Stimulated activated naive CD8-positive, alpha-beta T cell treated with anti-CD3 and anti-CD28 coated beads, Interleukin-15, Interleukin-2, amounts not matched to agents 100 ng/mL and 50 ng/mL, for 24 hours (primary cell): ENCODE results near the gene SLC25A3.
"Not testable (repeated sequence)": the region's sequence is repeated elsewhere in the genome, so short reads cannot be mapped to it uniquely, and the experiment has no call there.

ENCODE experiments used
- H3K27ac Mint-ChIP-seq: one replicate; pipeline ENCODE4 v1.8.0; 2021; ENCODE audit warnings: mild to moderate bottlenecking, mixed read lengths
- H3K27me3 Mint-ChIP-seq: one replicate; pipeline ENCODE4 v1.8.0; 2021; ENCODE audit warnings: mixed read lengths
- H3K36me3 Mint-ChIP-seq: one replicate; pipeline ENCODE4 v1.8.0; 2021; ENCODE audit warnings: low read depth, mixed read lengths
- H3K4me1 Mint-ChIP-seq: one replicate; pipeline ENCODE4 v1.8.0; 2021; ENCODE audit warnings: low read depth, mixed read lengths
- H3K4me3 Mint-ChIP-seq: one replicate; pipeline ENCODE4 v1.8.0; 2021; ENCODE audit warnings: mild to moderate bottlenecking, mixed read lengths
- H3K9me3 Mint-ChIP-seq: one replicate; pipeline ENCODE4 v1.8.0; 2021; ENCODE audit warnings: mixed read lengths

The SLC25A3 gene

DNA sequence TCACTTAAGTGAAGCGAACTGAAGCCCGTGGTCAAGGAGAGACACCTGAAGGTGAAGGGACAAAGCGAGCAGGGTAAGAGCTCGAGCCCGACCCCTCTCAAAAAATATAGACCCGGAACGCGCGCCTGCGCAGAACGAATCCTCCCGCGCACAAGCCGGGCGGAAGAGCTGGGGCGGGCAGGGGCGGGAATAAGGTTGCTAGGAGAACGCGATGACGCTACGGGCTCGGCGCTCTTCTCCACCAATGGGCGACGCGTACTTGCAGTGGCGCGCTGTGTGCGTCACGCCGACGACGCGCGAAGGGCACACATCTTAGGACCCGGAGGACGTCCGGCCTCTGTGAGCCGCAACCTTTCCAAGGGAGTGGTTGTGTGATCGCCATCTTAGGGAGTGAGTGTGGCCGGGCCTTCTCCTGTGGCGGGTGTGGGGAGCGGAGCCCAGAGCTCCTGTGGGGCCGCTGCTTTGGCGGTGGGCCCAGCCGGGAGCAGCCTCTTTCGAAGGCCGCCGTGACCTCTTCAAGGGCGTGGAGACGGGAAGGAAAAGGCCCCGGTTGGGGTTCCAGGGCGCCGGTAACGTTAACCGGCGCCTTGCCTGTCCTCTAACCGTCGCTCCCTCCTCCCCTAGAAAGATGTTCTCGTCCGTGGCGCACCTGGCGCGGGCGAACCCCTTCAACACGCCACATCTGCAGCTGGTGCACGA, at the start of gene SLC25A3:
SLC25A3 (plus strand) TSS at position 336 of the 699 bp plus-strand sequence; CDS start at position 629, 293 bp downstream.
- peaks cover 46% of the 10 kb centered on the region for H3K36me3 Mint-ChIP-seq
- H3K4me1 Mint-ChIP-seq, result peaks cover 42% of the 10 kb centered on the region
- peak within 1 kb of the TSS; percentile 98 for H3K27ac Mint-ChIP-seq
- H3K9me3 Mint-ChIP-seq, result no peaks in the 10 kb centered on the region
- peak within 1 kb of the TSS; percentile 99 for H3K4me3 Mint-ChIP-seq
- H3K27me3 Mint-ChIP-seq, result no peaks in the 10 kb centered on the region

- H3K4me1 Mint-ChIP-seq, result peaks cover 8% of the 10 kb centered on the region
- peaks cover 70% of the 10 kb centered on the region for H3K36me3 Mint-ChIP-seq
- no peak overlapping the region for H3K4me3 Mint-ChIP-seq
- H3K27ac Mint-ChIP-seq, result no peak overlapping the region
- H3K27me3 Mint-ChIP-seq, result no peaks in the 10 kb centered on the region
- no peaks in the 10 kb centered on the region for H3K9me3 Mint-ChIP-seq
Observed at GRCh38 chr12:98543701-98544100, 49.8 kb upstream of the SLC25A3 start.

DNA sequence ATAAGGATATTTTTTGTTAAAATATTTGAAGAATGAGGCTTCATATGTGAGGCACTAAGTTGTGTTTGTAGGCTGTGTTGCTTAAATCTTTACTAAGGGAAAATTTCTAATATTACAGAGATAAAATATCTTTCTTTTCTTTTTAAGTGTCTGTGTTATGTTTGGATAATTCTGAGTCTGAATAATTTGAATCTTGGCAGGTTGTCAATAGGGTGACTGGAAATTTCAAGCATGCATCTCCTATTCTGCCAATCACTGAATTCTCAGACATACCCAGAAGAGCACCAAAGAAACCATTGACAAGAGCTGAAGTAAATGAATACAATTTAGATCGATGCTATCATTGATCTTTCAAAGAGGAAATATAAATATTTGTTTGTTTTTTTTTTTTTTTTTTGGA, 48.7 kb upstream of the SLC25A3 start:
- peaks cover 74% of the 10 kb centered on the region for H3K36me3 Mint-ChIP-seq
- no peaks in the 10 kb centered on the region for H3K9me3 Mint-ChIP-seq
- no peaks in the 10 kb centered on the region for H3K27me3 Mint-ChIP-seq
- H3K27ac Mint-ChIP-seq, result no peak overlapping the region
- no peak overlapping the region for H3K4me3 Mint-ChIP-seq
- H3K4me1 Mint-ChIP-seq, result peaks cover 8% of the 10 kb centered on the region

GRCh38 chr12:98549371-98550110, 43.9 kb upstream of the SLC25A3 start:
- H3K4me3 Mint-ChIP-seq, result no peak overlapping the region
- H3K27me3 Mint-ChIP-seq, result no peaks in the 10 kb centered on the region
- no peaks in the 10 kb centered on the region for H3K4me1 Mint-ChIP-seq
- H3K27ac Mint-ChIP-seq, result no peak overlapping the region
- H3K9me3 Mint-ChIP-seq, result no peaks in the 10 kb centered on the region
- peaks cover 62% of the 10 kb centered on the region for H3K36me3 Mint-ChIP-seq

DNA sequence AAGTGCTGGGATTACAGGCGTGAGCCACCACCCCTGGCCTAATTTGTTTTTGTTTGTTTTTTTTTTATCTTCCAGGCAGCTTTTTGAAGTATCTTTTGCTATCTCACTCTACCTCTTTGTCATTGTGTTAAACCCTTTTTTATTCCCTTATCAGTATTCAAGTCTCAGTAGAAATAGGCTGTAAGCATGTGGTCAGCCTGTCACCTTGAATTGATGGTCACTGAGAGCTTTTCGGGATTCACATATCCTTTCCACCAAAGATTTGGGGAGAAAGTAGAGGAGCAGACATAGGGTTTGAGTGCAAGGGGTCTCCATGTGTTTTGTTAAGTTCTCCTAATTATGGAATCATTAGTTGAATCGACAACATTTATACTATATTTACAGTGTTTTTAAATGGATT, 41.7 kb upstream of the SLC25A3 start:
- H3K9me3 Mint-ChIP-seq, result no peaks in the 10 kb centered on the region
- H3K36me3 Mint-ChIP-seq, result peaks cover 45% of the 10 kb centered on the region
- no peaks in the 10 kb centered on the region for H3K27me3 Mint-ChIP-seq
- no peaks in the 10 kb centered on the region for H3K4me1 Mint-ChIP-seq
- no peak overlapping the region for H3K4me3 Mint-ChIP-seq
- H3K27ac Mint-ChIP-seq, result no peak overlapping the region

GRCh38 chr12:98558097-98558496, 35.4 kb upstream of the SLC25A3 start:
- H3K27me3 Mint-ChIP-seq, H3K27ac Mint-ChIP-seq, H3K36me3 Mint-ChIP-seq, H3K4me1 Mint-ChIP-seq, H3K4me3 Mint-ChIP-seq, H3K9me3 Mint-ChIP-seq: not testable (repeated sequence)

DNA sequence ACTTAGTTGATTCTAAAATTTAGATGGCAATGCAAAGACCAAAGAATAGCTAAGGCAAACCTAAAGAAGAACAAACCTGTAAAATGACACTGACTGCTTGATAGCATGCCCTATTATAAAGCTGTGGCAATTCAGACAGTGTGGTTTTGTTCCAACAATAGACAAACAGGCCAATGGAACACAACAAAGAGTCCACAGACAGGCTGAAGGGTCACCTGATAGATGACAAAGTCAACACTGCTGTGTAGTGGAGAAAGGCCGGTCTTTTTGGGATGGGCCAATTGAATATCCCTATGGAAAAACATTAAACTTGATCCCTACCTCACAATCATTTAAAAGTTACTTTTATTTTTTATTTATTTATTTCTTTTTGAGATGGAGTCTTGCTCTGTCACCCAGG, 33.8 kb upstream of the SLC25A3 start:
- H3K36me3 Mint-ChIP-seq, result no peaks in the 10 kb centered on the region
- no peaks in the 10 kb centered on the region for H3K4me1 Mint-ChIP-seq
- H3K9me3 Mint-ChIP-seq, result no peaks in the 10 kb centered on the region
- no peaks in the 10 kb centered on the region for H3K27me3 Mint-ChIP-seq
- no peak overlapping the region for H3K27ac Mint-ChIP-seq
- no peak overlapping the region for H3K4me3 Mint-ChIP-seq

- H3K27ac Mint-ChIP-seq, result no peak overlapping the region
- no peaks in the 10 kb centered on the region for H3K9me3 Mint-ChIP-seq
- no peaks in the 10 kb centered on the region for H3K27me3 Mint-ChIP-seq
- no peaks in the 10 kb centered on the region for H3K36me3 Mint-ChIP-seq
- peaks cover 3% of the 10 kb centered on the region for H3K4me1 Mint-ChIP-seq
- H3K4me3 Mint-ChIP-seq, result no peak overlapping the region
Observed at GRCh38 chr12:98561846-98562245, 31.6 kb upstream of the SLC25A3 start.

DNA sequence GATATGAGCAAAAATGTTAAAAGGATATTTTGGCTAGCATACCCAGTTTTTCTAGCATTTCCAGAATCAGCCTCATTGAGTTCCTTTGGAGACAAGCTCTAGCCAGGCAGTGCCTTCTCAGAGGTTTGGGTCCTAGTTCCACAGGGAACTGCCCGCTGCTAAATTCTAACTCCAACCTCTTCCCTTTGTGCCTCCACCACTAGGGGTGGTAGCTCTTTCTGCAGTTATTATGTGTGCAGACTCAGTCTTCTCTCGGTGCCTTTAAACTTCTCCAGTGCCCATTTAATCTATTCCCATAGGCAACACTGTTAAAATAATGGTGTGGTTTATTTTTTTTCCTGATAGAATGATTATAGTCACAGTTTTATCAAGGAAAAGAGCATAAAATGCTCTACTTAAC, 21.5 kb upstream of the SLC25A3 start:
- Mint-ChIP-seq H3K27me3 (no peaks in the 10 kb centered on the region), H3K4me3 (no peak overlapping the region), H3K36me3 (no peaks in the 10 kb centered on the region), H3K4me1 (no peaks in the 10 kb centered on the region), H3K9me3 (no peaks in the 10 kb centered on the region), H3K27ac (no peak overlapping the region)

GRCh38 chr12:98574110-98574509, 19.4 kb upstream of the SLC25A3 start:
- no peaks in the 10 kb centered on the region for H3K4me1 Mint-ChIP-seq
- no peak overlapping the region for H3K27ac Mint-ChIP-seq
- no peaks in the 10 kb centered on the region for H3K36me3 Mint-ChIP-seq
- no peak overlapping the region for H3K4me3 Mint-ChIP-seq
- no peaks in the 10 kb centered on the region for H3K9me3 Mint-ChIP-seq
- no peaks in the 10 kb centered on the region for H3K27me3 Mint-ChIP-seq

- Mint-ChIP-seq H3K4me3 (no peak overlapping the region), H3K4me1 (no peaks in the 10 kb centered on the region), H3K36me3 (no peaks in the 10 kb centered on the region), H3K27ac (no peak overlapping the region), H3K27me3 (no peaks in the 10 kb centered on the region), H3K9me3 (no peaks in the 10 kb centered on the region)
Observed at GRCh38 chr12:98575013-98575412, 18.5 kb upstream of the SLC25A3 start.

- H3K4me3 Mint-ChIP-seq, H3K4me1 Mint-ChIP-seq, H3K36me3 Mint-ChIP-seq, H3K27me3 Mint-ChIP-seq, H3K9me3 Mint-ChIP-seq, H3K27ac Mint-ChIP-seq: not testable (repeated sequence)
Observed at GRCh38 chr12:98576795-98577194, 16.7 kb upstream of the SLC25A3 start.

- no peaks in the 10 kb centered on the region for H3K4me1 Mint-ChIP-seq
- H3K27me3 Mint-ChIP-seq, result no peaks in the 10 kb centered on the region
- H3K36me3 Mint-ChIP-seq, result no peaks in the 10 kb centered on the region
- no peak overlapping the region for H3K4me3 Mint-ChIP-seq
- no peaks in the 10 kb centered on the region for H3K9me3 Mint-ChIP-seq
- H3K27ac Mint-ChIP-seq, result no peak overlapping the region
Observed at GRCh38 chr12:98578392-98578791, 15.1 kb upstream of the SLC25A3 start.

GRCh38 chr12:98578821-98579220, 14.7 kb upstream of the SLC25A3 start:
- Mint-ChIP-seq H3K9me3 (no peaks in the 10 kb centered on the region), H3K36me3 (no peaks in the 10 kb centered on the region), H3K4me3 (no peak overlapping the region), H3K4me1 (no peaks in the 10 kb centered on the region), H3K27ac (no peak overlapping the region), H3K27me3 (no peaks in the 10 kb centered on the region)

GRCh38 chr12:98579347-98579746, 14.1 kb upstream of the SLC25A3 start:
- no peak overlapping the region for H3K4me3 Mint-ChIP-seq
- no peak overlapping the region for H3K27ac Mint-ChIP-seq
- no peaks in the 10 kb centered on the region for H3K4me1 Mint-ChIP-seq
- no peaks in the 10 kb centered on the region for H3K9me3 Mint-ChIP-seq
- H3K36me3 Mint-ChIP-seq, result no peaks in the 10 kb centered on the region
- no peaks in the 10 kb centered on the region for H3K27me3 Mint-ChIP-seq

DNA sequence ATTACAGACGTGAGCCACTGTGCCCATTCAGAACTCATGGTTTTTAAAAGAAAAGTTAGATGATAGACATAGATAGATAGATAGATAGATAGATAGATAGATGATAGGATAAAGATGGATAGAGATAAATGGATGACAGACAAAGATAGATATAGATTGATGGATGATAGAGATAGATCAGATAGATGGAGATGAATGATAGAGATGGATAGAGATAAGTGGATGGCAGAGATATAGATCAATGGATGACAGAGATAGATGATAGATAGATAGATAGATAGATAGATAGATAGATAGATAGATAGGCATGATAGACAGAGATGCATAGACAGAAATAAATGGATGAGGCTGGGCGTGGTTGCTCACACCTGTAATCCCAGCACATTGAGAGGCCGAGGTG, 13.7 kb upstream of the SLC25A3 start:
- no peaks in the 10 kb centered on the region for H3K36me3 Mint-ChIP-seq

More for the DNA sequence above, 13.7 kb upstream of the SLC25A3 start:
- Mint-ChIP-seq H3K9me3 (no peaks in the 10 kb centered on the region), H3K27me3 (no peaks in the 10 kb centered on the region), H3K4me1 (no peaks in the 10 kb centered on the region), H3K27ac (no peak overlapping the region), H3K4me3 (no peak overlapping the region)
